Activated CD4-positive, CD25-positive, alpha-beta regulatory T cell treated with anti-CD3 and anti-CD28 coated beads, Interleukin-2, amount 50 U/mL, for 24 hours (primary cell): Measurements from ENCODE around the gene MCRIP2.
A peak's percentile ranks its signal among the peaks of the same experiment; 100 is the strongest.

Experiments
- ATAC-seq, 2 donors: fragments of 150-1000 bp; cut with Tn5 transposase; one replicate each; pipeline ENCODE4 v1.10.0; 2021; ENCODE audit warnings: mild to moderate bottlenecking in 1 of 2, moderate library complexity in 1 of 2

The MCRIP2 gene

GRCh38 chr16:649631-650030, 8.0 kb downstream of the MCRIP2 start:
- ATAC-seq, result peak; percentile 1 to 14

- no peak for ATAC-seq
Measured at GRCh38 chr16:651844-652243, 10.2 kb downstream of the MCRIP2 start.

GRCh38 chr16:652454-653305, 11.1 kb downstream of the MCRIP2 start:
- no peak for ATAC-seq

- ATAC-seq, result no peak
Measured at GRCh38 chr16:654034-654433, 12.4 kb downstream of the MCRIP2 start.

- no peak for ATAC-seq
Measured at GRCh38 chr16:657487-657886, 15.9 kb downstream of the MCRIP2 start.

GRCh38 chr16:658679-659571, 17.3 kb downstream of the MCRIP2 start:
- no peak for ATAC-seq

GRCh38 chr16:659618-660017, 18.0 kb downstream of the MCRIP2 start:
- no peak for ATAC-seq

- ATAC-seq, result no peak
Measured at GRCh38 chr16:660132-660458, 18.5 kb downstream of the MCRIP2 start.

- ATAC-seq, result peak; percentile 49 to 69
Measured at GRCh38 chr16:660459-661183, 19.0 kb downstream of the MCRIP2 start.

- no peak for ATAC-seq
Measured at GRCh38 chr16:661184-661821, 19.7 kb downstream of the MCRIP2 start.

GRCh38 chr16:662095-662494, 20.5 kb downstream of the MCRIP2 start:
- no peak for ATAC-seq

- ATAC-seq, result no peak
Measured at GRCh38 chr16:662597-662996, 21.0 kb downstream of the MCRIP2 start.

GRCh38 chr16:666572-666971, 24.9 kb downstream of the MCRIP2 start:
- no peak for ATAC-seq

GRCh38 chr16:667113-667779, 25.6 kb downstream of the MCRIP2 start:
- no peak for ATAC-seq

- ATAC-seq, result peak; percentile 98
Measured at GRCh38 chr16:667780-668518, 26.3 kb downstream of the MCRIP2 start, which contains the start of gene RHOT2. TSS of gene RHOT2 (plus strand) at chr16:668132. CDS start at chr16:668200, 68 bp downstream.

- ATAC-seq, result no peak
Measured at GRCh38 chr16:668519-669171, 27.0 kb downstream of the MCRIP2 start.

GRCh38 chr16:669666-670065, 28.0 kb downstream of the MCRIP2 start:
- no peak for ATAC-seq

- ATAC-seq, result no peak
Measured at GRCh38 chr16:670485-671352, 29.1 kb downstream of the MCRIP2 start.

- no peak for ATAC-seq
Measured at GRCh38 chr16:671353-672131, 29.9 kb downstream of the MCRIP2 start.
